Stomach (tissue), 4 donors: ENCODE data around the gene HSPA4L.

ENCODE experiments used
- CTCF ChIP-seq, 7 experiments: fragments of 450-650 bp in 4 of 7; fragments of 200-600 bp in 3 of 7; sonication (generic) in 3 of 7; IDR thresholded peaks; one replicate each; pipeline ENCODE4 v1.5.1; 2016 to 2019; ENCODE audit warnings: antibody characterized with exemption in 7 of 7, control low read depth in 2 of 7, mild to moderate bottlenecking in 1 of 7
- EP300 ChIP-seq: sonication (generic); formaldehyde crosslinking; IDR thresholded peaks from one replicate; pipeline ENCODE4 v1.6.1; 2017; ENCODE audit warnings: antibody characterized with exemption
- POLR2A ChIP-seq, 4 donors: fragments of 450-650 bp; IDR thresholded peaks; one replicate each; pipeline ENCODE4 v1.6.1; 2016; ENCODE audit warnings: antibody characterized with exemption in 4 of 4, control low read depth in 2 of 4, mild to moderate bottlenecking in 1 of 4, moderate library complexity in 1 of 4
- POLR2AphosphoS5 ChIP-seq, 3 donors: sonication (generic); formaldehyde crosslinking; IDR thresholded peaks; one replicate each; pipeline ENCODE4 v1.6.1; 2016; ENCODE audit warnings: antibody characterized with exemption in 3 of 3

DNA sequence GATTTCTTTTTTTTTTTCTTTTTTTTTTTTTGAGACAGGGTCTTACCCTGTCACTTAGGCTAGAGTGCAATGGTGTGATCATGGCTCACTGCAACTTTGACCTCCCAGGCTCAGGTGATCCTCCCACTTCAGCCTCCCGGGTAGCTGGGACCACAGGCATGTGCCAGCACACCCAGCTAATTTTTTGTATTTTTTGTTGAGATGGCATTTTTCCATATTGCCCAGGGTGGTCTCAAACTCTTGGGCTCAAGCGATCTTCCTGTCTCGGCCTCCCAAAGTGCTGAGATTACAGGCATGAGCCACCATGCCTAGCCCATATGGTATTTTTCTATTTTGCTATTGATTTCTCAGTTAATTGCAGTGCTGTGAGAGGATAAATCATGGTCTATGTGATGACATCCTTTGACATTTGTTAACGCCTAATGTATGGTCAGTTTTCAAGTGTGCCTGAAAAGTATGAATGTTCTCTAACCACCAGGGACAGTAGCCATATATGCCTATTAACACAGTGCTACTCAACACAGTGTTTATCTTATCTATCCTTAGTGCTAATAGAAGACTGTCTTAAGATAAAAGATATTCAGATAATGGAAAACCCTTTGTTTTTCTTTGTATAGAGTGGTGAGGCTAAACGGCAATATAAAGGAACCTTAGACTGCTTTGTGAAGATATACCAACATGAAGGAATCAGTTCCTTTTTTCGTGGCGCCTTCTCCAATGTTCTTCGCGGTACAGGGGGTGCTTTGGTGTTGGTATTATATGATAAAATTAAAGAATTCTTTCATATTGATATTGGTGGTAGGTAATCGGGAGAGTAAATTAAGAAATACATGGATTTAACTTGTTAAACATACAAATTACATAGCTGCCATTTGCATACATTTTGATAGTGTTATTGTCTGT is 9.1 kb upstream of the HSPA4L start:
- TF ChIP-seq CTCF (IDR thresholded peaks at IDR 0.05) (no peak), POLR2A (IDR thresholded peaks at IDR 0.05) (no peak), POLR2AphosphoS5 (IDR thresholded peaks at IDR 0.05) (no peak), EP300 (no peak)
